ENCODE measurements around the gene HECW1.

HECW1 gene

DNA sequence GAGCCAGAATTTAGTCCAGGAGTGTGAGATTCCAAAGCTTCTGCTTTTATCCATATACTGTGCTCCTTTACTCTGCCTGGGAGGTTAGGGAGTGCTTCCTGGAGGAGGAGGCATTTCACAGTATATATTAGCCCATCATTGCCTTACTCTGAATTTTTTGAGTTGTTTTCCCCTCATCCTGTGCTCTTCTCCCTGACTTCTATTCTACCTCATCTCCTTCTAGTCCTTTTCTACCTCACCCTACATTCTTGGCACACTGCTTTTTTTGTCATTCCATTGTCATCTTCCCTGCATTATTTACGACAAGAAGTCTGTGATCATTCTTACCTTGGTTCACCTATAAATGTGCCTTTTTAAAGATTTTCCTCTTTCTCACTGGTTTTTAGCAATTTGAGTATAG, 491.8 kb downstream of the HECW1 start:
- DNase-seq (ENCODE audit: insufficient read length, low spot score) (no peak), FAIRE-seq (no peak)

GRCh38 chr7:43609097-43609496, 496.6 kb downstream of the HECW1 start:
- no peak for DNase-seq (ENCODE audit: insufficient read length, low spot score)
- no peak for FAIRE-seq
- no peak for TF ChIP-seq POLR2A (IDR thresholded peaks at IDR 0.05; ENCODE audit: low read depth, low read length)

More for the DNA sequence above, 491.8 kb downstream of the HECW1 start:
- TF ChIP-seq POLR2A (IDR thresholded peaks at IDR 0.05; ENCODE audit: low read depth, low read length): no peak

- no peak for TF ChIP-seq POLR2A (IDR thresholded peaks at IDR 0.05; ENCODE audit: low read depth, low read length)
- FAIRE-seq (no peak), DNase-seq (ENCODE audit: insufficient read length, low spot score) (no peak)
Observed at GRCh38 chr7:43612128-43612527, 499.7 kb downstream of the HECW1 start.

DNA sequence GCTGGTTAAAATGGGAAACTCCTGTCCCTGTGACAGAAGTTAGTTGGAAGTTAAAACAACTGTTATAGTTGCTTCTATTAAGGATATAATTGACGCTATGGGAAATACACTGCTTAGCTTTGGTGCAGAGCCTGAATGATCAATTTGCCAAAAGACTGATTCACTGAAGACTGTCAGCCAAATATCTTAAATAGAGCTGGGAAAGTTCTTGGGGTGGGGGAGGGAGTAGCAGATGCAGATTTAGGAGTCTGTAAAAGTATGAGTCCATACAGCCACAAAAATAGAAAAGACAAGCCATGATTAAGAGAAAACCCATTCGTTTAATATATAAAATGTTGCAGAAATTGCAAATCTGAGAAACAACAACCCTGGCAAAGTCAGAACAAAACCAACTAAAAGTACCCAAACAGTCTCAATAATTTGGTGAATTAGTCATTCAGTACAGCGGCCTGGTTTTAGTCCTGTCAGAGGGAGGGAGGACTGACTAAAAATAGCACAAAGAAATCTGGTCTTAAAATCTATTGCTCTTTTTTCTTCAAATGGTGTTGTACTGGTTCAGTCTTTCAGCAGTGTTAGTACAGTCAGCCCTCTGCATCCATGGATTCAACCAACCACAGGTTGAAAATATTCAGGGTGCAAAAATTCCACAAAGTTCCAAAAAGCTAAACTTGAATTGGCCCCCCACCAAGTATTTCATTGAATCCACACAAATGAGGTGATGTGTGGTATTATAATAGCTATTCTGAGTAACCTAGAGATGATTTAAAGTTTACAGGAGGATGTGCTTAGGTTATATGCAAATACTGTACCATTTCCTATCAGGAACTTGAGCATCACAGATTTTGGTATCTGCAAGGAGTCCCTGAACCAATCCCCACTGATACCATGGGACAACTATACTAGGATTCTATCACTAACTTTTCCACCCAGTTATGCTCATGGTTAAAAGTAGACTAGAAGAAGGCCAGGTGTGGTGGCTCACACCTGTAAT, 500.4 kb downstream of the HECW1 start:
- DNase-seq (ENCODE audit: insufficient read length, low spot score) (no peak), FAIRE-seq (no peak)
- TF ChIP-seq POLR2A (IDR thresholded peaks at IDR 0.05; ENCODE audit: low read depth, low read length): no peak

All from H54 (cell line).